GM15510 (cell line): ENCODE results near the gene ACAD9.

Source experiments
- POLR2A ChIP-seq: IDR thresholded peaks from 3 replicates; pipeline ENCODE4 v1.6.1; 2011; ENCODE audit warnings: borderline replicate concordance; ENCODE audit not compliant: insufficient read length; ENCODE audit errors: extremely low read depth

Gene ACAD9

GRCh38 chr3:128854475-128854874, 24.9 kb upstream of the ACAD9 start:
- TF ChIP-seq POLR2A, result no peak

DNA sequence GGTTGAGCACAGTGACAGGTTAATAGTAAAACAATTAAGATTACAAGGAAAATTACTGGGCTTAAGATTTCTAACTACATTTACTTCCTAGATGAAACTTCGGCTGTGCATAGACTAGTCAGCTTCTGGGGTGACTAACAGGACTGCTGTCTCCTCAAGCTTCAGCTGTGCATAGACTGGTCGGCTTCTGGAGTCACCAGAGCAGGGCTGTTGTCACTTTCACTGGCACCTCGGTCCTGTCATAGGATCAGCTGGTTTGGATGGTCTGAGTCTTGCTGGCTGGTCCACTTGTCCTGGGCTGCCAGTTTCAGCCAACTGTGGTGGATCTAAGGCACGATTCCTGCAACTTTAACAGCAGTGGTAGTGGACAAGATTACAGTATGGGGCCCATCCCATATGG, 23.9 kb upstream of the ACAD9 start:
- no peak for TF ChIP-seq POLR2A

GRCh38 chr3:128858167-128858566, 21.3 kb upstream of the ACAD9 start:
- TF ChIP-seq POLR2A, result no peak

DNA sequence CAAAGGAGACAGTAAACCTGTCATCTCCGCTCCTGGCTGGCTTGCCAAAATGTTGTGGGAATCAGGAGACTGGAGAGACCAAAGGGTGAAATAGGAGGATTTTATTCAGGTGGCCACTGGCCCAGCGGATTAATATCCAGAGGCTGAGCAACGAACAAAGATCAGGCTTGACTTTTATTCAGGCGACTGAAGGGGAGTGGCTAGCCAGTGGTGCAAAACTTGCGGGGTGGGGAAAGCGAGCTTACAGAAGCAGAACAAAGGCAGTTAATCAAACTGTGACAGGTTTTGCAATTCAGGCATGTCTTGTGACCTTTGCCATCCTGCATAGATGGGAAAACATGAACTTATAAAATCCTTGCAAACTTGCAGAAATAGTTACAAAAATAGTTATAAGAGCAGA, 19.8 kb upstream of the ACAD9 start:
- no peak for TF ChIP-seq POLR2A

DNA sequence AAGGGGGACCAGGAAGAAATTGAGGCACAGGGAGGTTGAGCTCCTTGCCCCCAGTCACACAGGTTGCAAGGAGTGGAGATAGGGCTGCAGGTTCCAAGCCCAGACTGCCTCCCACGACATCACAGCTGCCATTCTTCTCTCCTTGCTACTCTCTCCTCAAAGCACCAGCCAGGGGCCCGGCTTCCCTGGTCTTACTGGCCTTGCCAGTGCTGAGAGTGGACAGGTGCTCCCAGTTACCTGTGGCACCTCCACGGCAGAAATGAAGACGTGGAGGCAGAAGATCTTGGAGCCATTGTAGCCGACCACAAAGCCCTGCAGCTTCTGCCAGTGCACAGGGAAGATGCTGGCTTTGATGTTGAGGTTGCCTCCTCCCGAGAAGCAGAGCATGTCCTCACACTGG, 17.9 kb upstream of the ACAD9 start:
- TF ChIP-seq POLR2A, result no peak

GRCh38 chr3:128863560-128863959, 15.9 kb upstream of the ACAD9 start:
- TF ChIP-seq POLR2A, result no peak

DNA sequence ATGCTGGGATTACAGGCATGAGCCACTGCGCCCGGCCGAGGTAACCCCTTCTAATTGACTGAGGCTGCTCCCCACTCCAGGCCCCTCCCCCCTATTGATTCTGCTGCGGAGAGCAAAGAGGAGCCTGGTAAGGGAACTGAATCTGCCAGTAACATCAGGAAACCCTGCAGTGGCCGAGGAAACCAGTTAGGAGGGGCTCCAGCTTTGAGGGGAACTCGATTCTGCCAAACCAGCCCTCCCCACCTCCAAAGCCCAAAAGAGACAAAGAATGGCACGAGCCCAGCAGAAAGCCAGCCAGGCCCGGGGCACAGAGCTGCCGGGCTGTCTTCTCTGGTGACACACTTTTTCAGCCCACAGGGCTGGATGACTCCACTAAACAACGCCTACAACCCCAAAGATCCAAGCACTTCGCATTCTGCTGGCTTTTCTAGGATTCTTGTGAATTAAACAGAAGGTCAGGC, 15.0 kb upstream of the ACAD9 start:
- no peak for TF ChIP-seq POLR2A

GRCh38 chr3:128867200-128868125, 12.0 kb upstream of the ACAD9 start:
- TF ChIP-seq POLR2A, result no peak

GRCh38 chr3:128870347-128870746, 9.1 kb upstream of the ACAD9 start:
- TF ChIP-seq POLR2A, result no peak

DNA sequence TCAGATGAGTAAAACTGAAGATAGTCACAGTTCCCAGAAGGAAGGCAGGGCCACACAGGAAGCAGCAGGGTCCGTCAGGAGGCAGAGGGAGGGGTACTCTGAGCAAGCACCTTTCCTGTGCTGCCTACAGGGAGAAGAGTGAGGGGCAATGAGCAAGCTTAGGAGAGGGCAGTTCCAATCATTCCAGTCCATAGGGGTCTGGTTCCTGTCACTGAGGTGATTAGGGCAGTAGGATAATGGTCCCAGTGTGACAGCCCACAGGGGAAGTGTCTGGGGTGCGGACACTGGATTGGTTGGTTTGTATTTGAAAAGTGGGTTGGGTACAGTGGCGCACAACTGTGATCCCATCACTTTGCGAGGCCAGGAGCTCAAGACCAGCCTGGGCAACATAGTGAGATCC, 7.1 kb upstream of the ACAD9 start:
- no peak for TF ChIP-seq POLR2A

DNA sequence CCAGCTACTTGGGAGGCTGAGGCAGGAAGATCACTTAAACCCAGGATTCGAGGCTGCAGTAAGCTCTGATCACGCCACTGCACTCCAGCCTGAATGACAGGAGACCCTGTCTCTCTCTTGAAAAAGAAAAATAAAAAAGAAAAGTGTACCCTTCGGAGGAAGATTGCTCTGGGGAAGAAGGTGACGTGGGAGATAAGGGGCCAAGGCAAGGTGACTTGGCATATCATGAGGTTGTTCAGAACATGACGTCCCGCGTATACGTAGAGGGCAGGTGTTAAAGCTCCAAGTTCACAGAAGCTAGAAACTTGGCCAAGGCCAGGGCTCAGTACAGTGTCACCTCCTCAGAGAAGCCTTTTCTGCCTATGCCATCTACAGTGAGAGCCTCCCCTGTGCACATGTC, 6.7 kb upstream of the ACAD9 start:
- no peak for TF ChIP-seq POLR2A

- TF ChIP-seq POLR2A, result no peak
Observed at GRCh38 chr3:128873244-128874022, 6.0 kb upstream of the ACAD9 start.

- TF ChIP-seq POLR2A, result no peak
Observed at GRCh38 chr3:128874481-128875180, 4.8 kb upstream of the ACAD9 start.

GRCh38 chr3:128875556-128876120, 3.8 kb upstream of the ACAD9 start:
- TF ChIP-seq POLR2A, result no peak

GRCh38 chr3:128878011-128878457, 1.4 kb upstream of the ACAD9 start:
- TF ChIP-seq POLR2A, result no peak

DNA sequence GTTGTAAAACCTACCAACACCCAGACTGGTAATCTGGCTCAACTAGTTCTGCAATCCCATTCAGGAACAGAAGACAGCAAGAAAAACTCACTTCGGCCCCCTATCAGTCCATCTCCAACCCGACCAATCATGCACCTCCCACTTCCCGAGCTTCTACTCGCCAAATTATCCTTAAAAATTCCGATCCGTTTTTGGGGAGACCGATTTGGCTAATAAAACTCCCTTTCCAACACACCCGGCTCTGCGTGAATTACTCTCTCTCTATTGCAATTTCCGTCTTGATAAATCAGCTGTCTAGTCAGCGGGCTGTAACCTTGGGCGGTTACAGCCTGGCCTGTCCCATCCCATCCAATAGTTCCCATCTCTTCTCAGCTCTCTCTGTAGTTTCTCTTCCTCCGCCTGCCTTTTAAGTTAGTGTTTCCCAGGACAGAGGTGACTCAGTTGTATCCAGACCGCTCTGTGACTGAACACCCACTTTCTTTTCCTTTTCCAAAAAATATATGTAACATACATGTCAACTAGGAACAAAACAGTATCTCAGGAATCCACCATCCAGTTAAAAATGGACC, 780 bp upstream of the ACAD9 start:
- no peak for TF ChIP-seq POLR2A
